ENCODE data around the gene CDC14A.
"Not testable (repeated sequence)": the region's sequence is repeated elsewhere in the genome, so short reads cannot be mapped to it uniquely, and the experiment has no call there.

The CDC14A gene

DNA sequence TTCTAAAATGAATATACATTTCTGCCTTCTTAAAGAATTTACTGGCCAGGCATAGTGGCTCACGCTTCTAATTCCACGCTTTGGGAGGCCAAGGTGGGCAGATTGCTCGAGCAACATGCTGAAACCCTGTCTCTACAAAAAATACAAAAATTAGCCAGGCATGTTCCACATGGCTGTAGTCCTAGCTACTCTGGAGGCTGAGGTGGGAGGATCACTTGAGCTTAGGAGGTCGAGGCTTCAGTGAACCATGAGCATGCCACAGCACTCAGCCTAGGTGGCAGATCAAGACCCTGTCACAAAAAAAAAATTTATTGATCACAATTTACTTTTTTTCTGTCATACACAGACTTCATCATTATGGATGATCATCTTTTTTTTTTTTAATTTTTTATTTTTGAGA lies 11.5 kb downstream of the CDC14A start:
- no peak for DNase-seq (ENCODE audit: low read depth)

GRCh38 chr1:100364697-100365096 lies 12.4 kb downstream of the CDC14A start:
- no peak for DNase-seq (ENCODE audit: low read depth)

GRCh38 chr1:100366209-100366525 lies 13.9 kb downstream of the CDC14A start:
- DNase-seq (ENCODE audit: low read depth): no peak

GRCh38 chr1:100369339-100369738 lies 17.0 kb downstream of the CDC14A start:
- not testable (repeated sequence) for DNase-seq (ENCODE audit: low read depth)

DNA sequence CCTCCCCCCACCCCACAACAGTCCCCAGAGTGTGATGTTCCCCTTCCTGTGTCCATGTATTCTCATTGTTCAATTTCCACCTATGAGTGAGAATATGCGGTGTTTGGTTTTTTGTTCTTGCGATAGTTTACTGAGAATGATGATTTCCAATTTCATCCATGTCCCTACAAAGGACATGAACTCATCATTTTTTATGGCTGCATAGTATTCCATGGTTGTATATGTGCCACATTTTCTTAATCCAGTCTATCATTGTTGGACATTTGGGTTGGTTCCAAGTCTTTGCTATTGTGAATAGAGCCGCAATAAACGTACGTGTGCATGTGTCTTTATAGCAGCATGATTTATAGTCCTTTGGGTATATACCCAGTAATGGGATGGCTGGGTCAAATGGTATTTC lies 21.6 kb downstream of the CDC14A start:
- DNase-seq (ENCODE audit: low read depth): not testable (repeated sequence)

- DNase-seq (ENCODE audit: low read depth): not testable (repeated sequence)
Observed at GRCh38 chr1:100376890-100377289, 24.6 kb downstream of the CDC14A start.

DNA sequence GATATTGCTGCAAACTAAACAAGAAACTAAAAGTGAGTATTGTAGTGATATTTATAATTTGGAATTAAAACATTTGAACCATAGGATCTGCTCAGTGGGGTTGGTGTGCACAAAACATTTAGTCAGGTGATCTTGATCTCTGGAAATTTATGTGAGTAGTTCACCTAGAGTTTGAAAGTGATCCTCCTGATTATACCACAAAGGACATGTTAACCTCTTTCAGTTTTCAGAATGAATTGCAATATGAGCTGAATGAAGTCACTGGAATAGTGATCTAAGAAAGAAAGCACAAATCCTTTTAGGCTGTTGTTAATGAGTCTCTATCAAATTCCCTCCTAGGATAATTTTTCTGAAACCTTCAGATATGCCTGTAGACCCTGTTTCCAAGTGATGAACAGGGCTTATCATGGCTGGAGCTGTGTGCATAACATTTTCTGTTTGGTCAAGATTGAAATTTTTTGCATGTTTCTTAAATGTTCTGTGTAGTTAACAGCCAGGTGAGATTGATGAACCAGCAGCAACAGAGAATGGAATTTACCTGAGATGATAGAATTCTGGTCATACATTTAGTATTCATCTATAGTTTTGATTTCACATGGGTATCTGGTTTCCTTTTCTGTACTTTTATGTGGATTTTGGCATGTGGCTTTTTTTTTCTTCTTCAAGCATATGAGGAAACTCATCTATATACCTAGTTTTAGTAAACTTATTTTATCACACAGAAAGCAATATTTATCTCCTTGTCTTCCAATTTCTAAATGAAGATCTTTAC lies 25.5 kb downstream of the CDC14A start:
- no peak for DNase-seq (ENCODE audit: low read depth)

DNA sequence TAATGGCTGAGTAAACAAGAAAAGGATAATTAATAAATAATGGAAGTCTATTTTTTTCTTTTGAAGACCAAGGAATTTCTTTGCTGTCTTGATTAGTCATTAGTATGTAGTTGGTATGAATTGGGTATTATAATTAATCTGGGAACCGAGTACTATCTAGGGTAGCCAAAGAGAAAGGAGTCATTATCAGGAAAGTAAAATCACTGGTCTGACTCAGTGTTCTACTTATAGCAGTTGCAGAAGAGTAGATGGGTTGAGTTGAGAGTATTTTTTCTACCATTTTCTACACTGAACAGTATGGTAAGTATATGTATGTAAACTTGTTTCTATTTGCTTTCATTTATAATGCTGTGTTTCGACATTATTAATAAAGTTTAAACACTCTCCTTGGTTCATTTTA lies 26.6 kb downstream of the CDC14A start:
- no peak for DNase-seq (ENCODE audit: low read depth)

- DNase-seq (ENCODE audit: low read depth): no peak
Observed at GRCh38 chr1:100380635-100381034, 28.3 kb downstream of the CDC14A start.

GRCh38 chr1:100382657-100383056 lies 30.4 kb downstream of the CDC14A start:
- no peak for DNase-seq (ENCODE audit: low read depth)

- no peak for DNase-seq (ENCODE audit: low read depth)
Observed at GRCh38 chr1:100383743-100384405, 31.6 kb downstream of the CDC14A start.

- DNase-seq (ENCODE audit: low read depth): no peak
Observed at GRCh38 chr1:100387209-100387608, 34.9 kb downstream of the CDC14A start.

GRCh38 chr1:100387657-100388350 lies 35.5 kb downstream of the CDC14A start:
- no peak for DNase-seq (ENCODE audit: low read depth)

GRCh38 chr1:100390531-100390930 lies 38.2 kb downstream of the CDC14A start:
- no peak for DNase-seq (ENCODE audit: low read depth)

- DNase-seq (ENCODE audit: low read depth): no peak
Observed at GRCh38 chr1:100391675-100392074, 39.4 kb downstream of the CDC14A start.

GRCh38 chr1:100392756-100393155 lies 40.5 kb downstream of the CDC14A start:
- DNase-seq (ENCODE audit: low read depth): no peak

DNA sequence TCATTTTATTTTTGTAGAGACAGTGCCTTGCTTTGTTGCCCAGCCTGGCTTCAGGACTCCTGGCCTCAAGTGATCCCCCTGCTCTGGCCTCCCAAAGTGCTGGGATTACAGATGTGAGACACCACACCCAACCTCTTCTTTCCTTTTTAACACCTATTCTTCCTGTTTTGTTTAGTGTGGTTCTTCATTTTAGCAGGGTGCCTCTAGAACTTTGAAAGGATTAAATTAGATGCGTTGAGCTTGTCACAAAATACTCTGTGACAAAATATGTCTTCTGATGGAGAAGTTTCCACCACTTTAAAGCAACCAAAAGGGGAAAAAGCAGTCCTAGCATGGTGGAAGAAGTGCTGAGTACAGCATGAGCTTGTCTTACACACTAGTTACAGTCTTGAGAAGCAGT lies 42.0 kb downstream of the CDC14A start:
- DNase-seq (ENCODE audit: low read depth): no peak

DNA sequence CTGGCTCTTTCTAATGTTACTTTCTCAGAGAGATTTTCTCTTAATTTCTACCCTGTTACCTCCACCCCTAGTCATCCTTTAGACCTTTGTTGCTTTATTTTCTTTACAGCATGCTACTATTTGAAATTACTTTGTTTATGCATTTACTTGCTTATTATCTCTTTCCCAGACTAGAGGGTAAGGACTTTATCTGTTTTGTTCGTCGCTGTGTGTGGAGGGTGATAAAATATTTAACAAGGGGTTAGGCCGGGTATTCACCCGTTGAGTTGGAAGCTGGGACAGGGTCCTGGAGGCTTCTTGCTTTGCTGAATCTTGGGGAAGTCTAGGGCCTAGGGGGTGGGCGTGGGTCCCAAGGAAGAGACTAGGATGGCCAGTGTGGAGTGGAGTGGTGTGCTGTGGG lies 43.6 kb downstream of the CDC14A start:
- DNase-seq (ENCODE audit: low read depth): no peak

DNA sequence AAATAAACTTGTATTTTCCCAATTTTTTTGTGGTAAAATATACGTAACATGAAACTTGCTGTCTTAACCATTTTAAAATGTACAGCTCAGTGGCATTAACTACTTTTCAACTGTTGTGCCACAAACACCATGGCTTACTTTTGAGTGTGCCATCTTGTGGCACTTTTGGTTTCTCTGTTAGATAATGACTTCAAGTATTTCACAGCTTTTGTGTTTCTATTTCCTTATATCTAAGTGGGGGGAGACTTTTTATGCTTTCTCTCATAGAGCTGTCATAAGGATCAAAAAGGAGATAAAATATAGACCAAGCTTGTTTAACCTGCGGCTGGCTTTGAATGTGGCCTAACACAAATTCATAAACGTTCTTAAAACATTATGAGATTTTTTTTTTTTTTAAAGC lies 44.3 kb downstream of the CDC14A start:
- DNase-seq (ENCODE audit: low read depth): no peak

DNA sequence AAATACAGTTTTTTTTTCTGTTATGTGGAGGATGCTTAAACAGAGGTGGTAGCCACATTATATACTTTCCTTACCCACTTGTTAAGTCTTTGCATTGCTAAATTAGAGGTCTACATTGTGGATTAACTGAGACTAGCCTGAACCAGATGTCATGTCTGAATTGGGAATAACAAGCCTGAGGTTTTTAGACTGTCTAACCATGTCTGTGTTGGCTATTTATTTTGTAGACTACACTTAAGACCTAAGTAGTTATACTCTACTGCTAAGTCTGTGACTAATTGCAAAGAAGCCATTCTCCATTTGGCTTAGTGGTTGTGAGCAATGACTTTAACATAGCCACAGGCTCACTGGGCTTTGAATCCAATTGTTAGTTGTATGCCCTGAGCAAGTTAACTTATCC lies 45.4 kb downstream of the CDC14A start:
- DNase-seq (ENCODE audit: low read depth): no peak

- no peak for DNase-seq (ENCODE audit: low read depth)
Observed at GRCh38 chr1:100398648-100399047, 46.3 kb downstream of the CDC14A start.

DNA sequence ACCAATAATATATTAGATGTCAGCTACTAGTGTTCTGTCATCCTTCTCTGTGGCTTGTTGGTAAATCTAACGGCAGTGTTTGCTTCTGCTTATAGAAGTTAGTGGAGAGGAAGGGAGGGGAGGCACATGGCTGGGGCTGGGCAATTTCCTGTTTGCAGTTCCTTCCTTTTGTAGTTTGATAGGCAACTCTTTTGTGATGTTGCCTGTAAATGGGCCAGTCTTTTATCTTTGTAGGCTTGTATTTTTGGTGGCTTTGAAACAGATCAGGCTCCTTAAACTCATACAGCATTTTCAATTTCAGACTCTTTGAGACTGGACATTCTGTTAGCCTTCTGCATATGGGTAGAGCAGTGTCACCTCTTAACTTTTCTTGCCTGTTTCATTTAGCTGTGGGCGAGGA lies 48.1 kb downstream of the CDC14A start:
- no peak for DNase-seq (ENCODE audit: low read depth)

DNA sequence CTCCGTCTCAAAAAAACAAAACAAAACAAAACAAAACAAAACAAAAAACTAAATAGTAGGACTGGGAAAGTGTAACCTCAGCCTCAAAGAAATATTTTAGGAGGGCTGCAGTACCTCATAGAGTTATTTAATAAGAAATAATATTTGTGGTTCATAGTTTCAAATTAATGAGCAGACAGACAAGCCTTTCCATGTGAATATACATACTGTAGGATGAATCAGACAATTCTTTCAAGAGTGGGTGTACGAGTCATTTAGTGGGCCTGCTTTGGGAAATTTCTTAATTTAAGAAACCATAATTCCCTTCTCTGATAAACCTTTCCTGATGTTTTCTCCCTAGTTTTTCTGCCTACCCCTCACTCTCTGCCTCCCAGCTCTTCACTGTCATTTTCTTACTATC lies 52.5 kb downstream of the CDC14A start:
- no peak for DNase-seq (ENCODE audit: low read depth)
